Tibial artery (tissue), 4 donors: Measurements from ENCODE around the gene TAOK2.
"Not testable (repeated sequence)": the region's sequence is repeated elsewhere in the genome, so short reads cannot be mapped to it uniquely, and the experiment has no call there.

Experiments used
- DNase-seq, 2 donors: peaks; one replicate each; pipeline ENCODE4 v3.0.0-alpha.2; 2019
- H3K27ac ChIP-seq, 2 donors: fragments of 200-600 bp; sonication (generic) in 1 of 2; 1 replicate in 1 of 2; 2 replicates in 1 of 2; pipeline ENCODE4 v1.5.1; 2018 to 2019; ENCODE audit warnings: mild to moderate bottlenecking in 1 of 2
- H3K27me3 ChIP-seq, 2 donors: fragments of 200-600 bp; sonication (generic) in 1 of 2; one replicate each; pipeline versions ENCODE4 v1.5.1 to v1.6.0; 2016 to 2019
- H3K36me3 ChIP-seq, 3 donors: fragments of 200-600 bp; sonication (generic) in 2 of 3; one replicate each; pipeline ENCODE4 v1.5.1; 2016 to 2019; ENCODE audit warnings: mild to moderate bottlenecking in 2 of 3
- H3K4me1 ChIP-seq, 4 donors: fragments of 200-600 bp; sonication (generic) in 2 of 4; 1 replicate in 3 of 4; 2 replicates in 1 of 4; pipeline ENCODE4 v1.5.1; 2016 to 2019
- H3K4me3 ChIP-seq, 2 donors: fragments of 200-600 bp; sonication (generic) in 1 of 2; 1 replicate in 1 of 2; 2 replicates in 1 of 2; pipeline ENCODE4 v1.5.1; 2018 to 2019; ENCODE audit warnings: mild to moderate bottlenecking in 2 of 2
- H3K9me3 ChIP-seq, 3 donors: fragments of 200-600 bp; sonication (generic) in 1 of 3; one replicate each; pipeline ENCODE4 v1.5.1; 2016 to 2019
- CTCF ChIP-seq, 2 experiments: fragments of 200-600 bp in 1 of 2; fragments of 450-650 bp in 1 of 2; IDR thresholded peaks; one replicate each; pipeline ENCODE4 v1.5.1; 2017 to 2019; ENCODE audit warnings: antibody characterized with exemption in 2 of 2, mild to moderate bottlenecking in 1 of 2, moderate library complexity in 1 of 2
- intact Hi-C: fragments of 100-400 bp; cut with DNase I; formaldehyde crosslinking; loops from one replicate; pipeline ENCODE4 v1.15.0; 2023; ENCODE audit warnings: low total_unique reads

Gene TAOK2

DNA sequence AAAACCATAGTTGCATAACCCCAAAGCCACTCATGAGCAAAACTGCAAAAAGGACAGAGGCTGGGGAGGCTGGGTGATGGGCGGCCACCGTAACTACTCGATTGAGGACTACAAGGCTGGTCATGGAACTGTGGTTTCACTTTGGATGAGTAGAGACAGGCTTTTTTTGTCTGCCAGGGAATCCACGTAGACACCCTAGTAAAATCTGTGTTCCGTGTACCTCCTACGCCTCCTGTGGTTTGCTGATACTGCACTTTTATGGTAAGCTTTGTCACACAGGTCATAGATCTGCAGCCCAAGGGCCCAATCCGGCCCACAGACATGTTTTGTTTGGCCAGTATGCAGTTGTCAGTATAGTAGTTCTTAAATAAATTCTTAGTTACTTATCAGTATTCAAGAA lies 59.6 kb downstream of the TAOK2 start:
- no peak for DNase-seq
- H3K9me3 ChIP-seq = no peaks in the 10 kb centered on the region
- intact Hi-C loops = no loop called here
- peaks cover 0 to 81% of the 10 kb centered on the region in 2 donors for H3K27me3 ChIP-seq
- peaks cover 0 to 17% (median 10%) of the 10 kb centered on the region in 4 donors for H3K4me1 ChIP-seq
- no peak overlapping the region for H3K4me3 ChIP-seq
- no peak for TF ChIP-seq CTCF (IDR thresholded peaks at IDR 0.05)
- no peak overlapping the region for H3K27ac ChIP-seq
- no peaks in the 10 kb centered on the region for H3K36me3 ChIP-seq

DNA sequence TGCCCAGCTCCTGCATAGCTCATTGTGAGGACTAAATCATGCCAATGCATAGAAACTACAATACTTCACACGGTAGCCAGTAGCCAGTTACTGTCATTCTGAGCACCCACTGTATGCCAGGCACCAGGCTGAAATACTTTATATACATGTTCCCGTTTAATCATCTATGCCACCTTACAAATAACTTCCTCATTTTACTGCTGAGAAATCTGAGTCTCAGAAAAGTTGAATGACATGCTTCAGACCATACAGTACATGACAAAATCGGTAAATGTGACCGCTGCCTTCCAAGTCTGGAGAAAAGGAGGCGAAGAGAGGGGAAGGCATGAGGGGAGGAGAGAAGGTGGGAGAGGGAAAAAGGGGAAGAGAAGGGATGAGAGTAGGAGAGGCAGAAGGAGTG lies 66.6 kb downstream of the TAOK2 start:
- no peak overlapping the region for H3K27ac ChIP-seq
- TF ChIP-seq CTCF (IDR thresholded peaks at IDR 0.05) = no peak
- no peaks in the 10 kb centered on the region for H3K4me1 ChIP-seq
- intact Hi-C loops = no loop called here
- H3K27me3 ChIP-seq = peaks cover 0 to 35% of the 10 kb centered on the region in 2 donors
- H3K36me3 ChIP-seq = no peaks in the 10 kb centered on the region
- no peak for DNase-seq
- H3K4me3 ChIP-seq = no peak overlapping the region
- H3K9me3 ChIP-seq = no peaks in the 10 kb centered on the region

- H3K36me3 ChIP-seq, intact Hi-C loops, H3K4me3 ChIP-seq, H3K27ac ChIP-seq, H3K4me1 ChIP-seq, H3K9me3 ChIP-seq, DNase-seq: not testable (repeated sequence)
- H3K27me3 ChIP-seq = peaks cover 0 to 32% of the 10 kb centered on the region in 2 donors
Observed at GRCh38 chr16:30040690-30041089, 67.0 kb downstream of the TAOK2 start.

DNA sequence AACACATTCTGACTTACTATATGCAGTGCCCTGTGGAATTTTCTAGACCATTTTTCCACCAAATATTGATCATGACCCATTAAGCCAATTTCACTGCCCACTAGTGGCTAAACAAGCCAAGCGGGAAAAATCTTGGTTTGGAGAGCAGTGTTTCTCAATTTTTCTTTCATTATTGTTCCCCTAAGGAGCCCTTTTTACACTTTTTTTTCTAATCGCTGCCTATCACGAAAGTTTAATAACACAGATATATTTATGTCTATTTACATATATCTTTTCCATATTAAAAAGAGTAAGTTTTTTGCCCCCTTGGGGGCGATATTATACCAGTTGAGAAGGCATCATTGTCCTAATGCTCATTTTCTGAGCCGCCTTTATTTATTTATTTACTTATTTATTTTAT lies 68.2 kb downstream of the TAOK2 start:
- TF ChIP-seq CTCF (IDR thresholded peaks at IDR 0.05) = peak; percentile 37 to 47
- Histone ChIP-seq H3K36me3 (no peaks in the 10 kb centered on the region), H3K4me3 (no peak overlapping the region), H3K27me3 (peaks cover 0 to 32% of the 10 kb centered on the region in 2 donors), H3K9me3 (no peaks in the 10 kb centered on the region), H3K27ac (no peak overlapping the region), H3K4me1 (no peaks in the 10 kb centered on the region)
- no peak for DNase-seq
- intact Hi-C loops = no loop called here
